Lower leg skin (tissue), 3 donors: Measurements from ENCODE around the gene ZBTB7B.

ENCODE experiments used
- CTCF ChIP-seq, 3 donors: fragments of 450-650 bp; IDR thresholded peaks; one replicate each; pipeline ENCODE4 v1.5.1; 2016; ENCODE audit warnings: antibody characterized with exemption in 3 of 3, mild to moderate bottlenecking in 3 of 3, moderate library complexity in 2 of 3
- POLR2A ChIP-seq, 2 donors: fragments of 450-650 bp; IDR thresholded peaks; one replicate each; pipeline ENCODE4 v1.6.1; 2016 to 2017; ENCODE audit warnings: antibody characterized with exemption in 2 of 2, mild to moderate bottlenecking in 1 of 2, moderate library complexity in 1 of 2

GRCh38 chr1:155063550-155064110, 61.0 kb downstream of the ZBTB7B start, which contains the start of gene EFNA4:
- no peak for TF ChIP-seq POLR2A (IDR thresholded peaks at IDR 0.05)
- TF ChIP-seq CTCF (IDR thresholded peaks at IDR 0.05): no peak
